ENCODE measurements around the gene COL9A3.

GRCh38 chr20:62875419-62876361, 58.8 kb downstream of the COL9A3 start:
- TF ChIP-seq POLR2A (IDR thresholded peaks at IDR 0.05; ENCODE audit: low read depth, low read length) (no peak), POLR2AphosphoS5 (IDR thresholded peaks at IDR 0.05; ENCODE audit: low read depth, low read length) (no peak)

Data from GM12892 (cell line).